ENCODE data around the gene SLC22A16. TPM values are rescaled to one million over a fixed set of nuclear protein-coding genes. Genes with fewer than 3 reads are reported as not detected.

Gene SLC22A16
- total RNA-seq, 1 experiment from 2014 or later: not detected

- intact Hi-C loops (cut with micrococcal nuclease; ENCODE audit: unreplicated experiment): no loop called here
- CTCF ChIA-PET: no interaction called here
- no peak overlapping the region for H3K27ac Mint-ChIP-seq (ENCODE audit: unreplicated experiment)
- no peaks in the 10 kb centered on the region for H3K4me1 Mint-ChIP-seq (ENCODE audit: low read depth, unreplicated experiment)
- no peak for DNase-seq
- H3K9me3 Mint-ChIP-seq (ENCODE audit: low read depth, unreplicated experiment): no peaks in the 10 kb centered on the region
- H3K27me3 Mint-ChIP-seq (ENCODE audit: unreplicated experiment): peaks cover 74% of the 10 kb centered on the region
- H3K4me3 Mint-ChIP-seq (ENCODE audit: low read depth, unreplicated experiment): no peak overlapping the region
- no TSS peak for BruUV-seq (replicated peaks)
- no peaks in the 10 kb centered on the region for H3K36me3 Mint-ChIP-seq (ENCODE audit: insufficient read depth, unreplicated experiment)
- TF ChIP-seq, protein P1, sequence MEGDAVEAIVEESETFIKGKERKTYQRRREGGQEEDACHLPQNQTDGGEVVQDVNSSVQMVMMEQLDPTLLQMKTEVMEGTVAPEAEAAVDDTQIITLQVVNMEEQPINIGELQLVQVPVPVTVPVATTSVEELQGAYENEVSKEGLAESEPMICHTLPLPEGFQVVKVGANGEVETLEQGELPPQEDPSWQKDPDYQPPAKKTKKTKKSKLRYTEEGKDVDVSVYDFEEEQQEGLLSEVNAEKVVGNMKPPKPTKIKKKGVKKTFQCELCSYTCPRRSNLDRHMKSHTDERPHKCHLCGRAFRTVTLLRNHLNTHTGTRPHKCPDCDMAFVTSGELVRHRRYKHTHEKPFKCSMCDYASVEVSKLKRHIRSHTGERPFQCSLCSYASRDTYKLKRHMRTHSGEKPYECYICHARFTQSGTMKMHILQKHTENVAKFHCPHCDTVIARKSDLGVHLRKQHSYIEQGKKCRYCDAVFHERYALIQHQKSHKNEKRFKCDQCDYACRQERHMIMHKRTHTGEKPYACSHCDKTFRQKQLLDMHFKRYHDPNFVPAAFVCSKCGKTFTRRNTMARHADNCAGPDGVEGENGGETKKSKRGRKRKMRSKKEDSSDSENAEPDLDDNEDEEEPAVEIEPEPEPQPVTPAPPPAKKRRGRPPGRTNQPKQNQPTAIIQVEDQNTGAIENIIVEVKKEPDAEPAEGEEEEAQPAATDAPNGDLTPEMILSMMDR (IDR thresholded peaks at IDR 0.05; ENCODE audit: unreplicated experiment): no peak
These were observed 50.6 kb downstream of the SLC22A16 start for GRCh38 chr6:110425816-110426215.

DNA sequence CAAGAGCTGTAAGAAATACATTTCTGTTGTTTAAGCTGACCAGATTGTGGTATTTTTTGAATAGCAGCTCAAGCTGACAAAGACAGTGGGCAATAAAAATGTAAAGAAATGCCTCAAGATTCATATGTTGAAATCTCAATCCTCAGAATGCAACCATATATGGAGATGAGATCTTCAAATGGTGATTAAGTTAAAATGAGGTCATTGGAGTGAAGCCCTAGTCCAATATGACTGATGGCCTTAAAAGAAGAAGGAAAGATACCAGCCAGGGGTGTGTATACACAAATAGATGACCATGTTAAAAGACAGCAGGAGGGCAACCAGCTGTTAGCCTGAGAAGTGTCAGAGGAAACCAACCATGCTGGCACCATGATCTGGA lies 54.0 kb downstream of the SLC22A16 start:
- TF ChIP-seq, protein P1 (IDR thresholded peaks at IDR 0.05; ENCODE audit: unreplicated experiment): no peak
- no peaks in the 10 kb centered on the region for H3K9me3 Mint-ChIP-seq (ENCODE audit: low read depth, unreplicated experiment)
- H3K4me3 Mint-ChIP-seq (ENCODE audit: low read depth, unreplicated experiment): no peak overlapping the region
- peaks cover 56% of the 10 kb centered on the region for H3K27me3 Mint-ChIP-seq (ENCODE audit: unreplicated experiment)
- H3K27ac Mint-ChIP-seq (ENCODE audit: unreplicated experiment): no peak overlapping the region
- intact Hi-C loops (cut with micrococcal nuclease; ENCODE audit: unreplicated experiment): no loop called here
- no peaks in the 10 kb centered on the region for H3K36me3 Mint-ChIP-seq (ENCODE audit: insufficient read depth, unreplicated experiment)
- DNase-seq: no peak
- CTCF ChIA-PET: interaction anchor here (0.5 kb wide), 1 partner anchor 321 kb away, joined by 8 read pairs; no protein-coding TSS in a partner anchor
- H3K4me1 Mint-ChIP-seq (ENCODE audit: low read depth, unreplicated experiment): no peaks in the 10 kb centered on the region
- no TSS peak for BruUV-seq (replicated peaks)

DNA sequence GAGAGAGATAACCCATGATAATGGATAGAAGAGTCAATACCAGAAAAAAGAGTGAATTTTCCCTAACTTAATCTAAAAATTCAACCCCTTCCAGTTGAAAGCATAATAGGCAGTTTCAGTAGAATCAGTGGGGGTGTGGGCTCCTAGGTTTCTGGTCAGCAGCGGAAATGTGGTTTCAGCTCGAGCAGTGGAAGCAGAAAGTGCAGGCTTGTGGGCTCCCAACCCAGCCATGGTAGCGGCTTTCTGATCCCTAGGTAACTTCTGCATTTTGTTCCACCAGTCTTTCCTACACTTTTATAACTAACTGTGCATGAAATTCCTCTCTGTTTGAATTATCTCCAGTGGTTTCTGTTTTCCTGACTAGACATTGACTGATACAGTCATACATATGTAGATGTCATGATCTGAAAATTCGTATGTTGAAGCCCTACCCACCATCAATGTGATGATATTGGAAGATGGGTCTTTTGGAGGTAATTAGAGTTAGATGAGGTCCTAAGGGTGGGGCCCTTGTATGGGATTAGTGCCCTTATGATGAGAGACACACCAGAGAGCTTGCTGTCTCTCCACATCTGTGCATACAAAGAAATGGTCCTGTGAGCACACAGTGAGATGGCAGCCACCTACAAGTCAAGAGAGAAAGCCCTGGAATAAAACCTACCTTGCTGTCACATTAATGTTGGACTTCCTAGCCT lies 54.5 kb downstream of the SLC22A16 start:
- Mint-ChIP-seq H3K9me3 (ENCODE audit: low read depth, unreplicated experiment) (no peaks in the 10 kb centered on the region), H3K27me3 (ENCODE audit: unreplicated experiment) (peaks cover 54% of the 10 kb centered on the region), H3K4me3 (ENCODE audit: low read depth, unreplicated experiment) (no peak overlapping the region), H3K36me3 (ENCODE audit: insufficient read depth, unreplicated experiment) (no peaks in the 10 kb centered on the region), H3K4me1 (ENCODE audit: low read depth, unreplicated experiment) (no peaks in the 10 kb centered on the region), H3K27ac (ENCODE audit: unreplicated experiment) (no peak overlapping the region)
- TF ChIP-seq, protein P1 (IDR thresholded peaks at IDR 0.05; ENCODE audit: unreplicated experiment): no peak
- intact Hi-C loops (cut with micrococcal nuclease; ENCODE audit: unreplicated experiment): no loop called here
- CTCF ChIA-PET: interaction anchor here (0.5 kb wide), 1 partner anchor 320 kb away, joined by 8 read pairs; no protein-coding TSS in a partner anchor
- BruUV-seq (replicated peaks): no TSS peak
- no peak for DNase-seq

DNA sequence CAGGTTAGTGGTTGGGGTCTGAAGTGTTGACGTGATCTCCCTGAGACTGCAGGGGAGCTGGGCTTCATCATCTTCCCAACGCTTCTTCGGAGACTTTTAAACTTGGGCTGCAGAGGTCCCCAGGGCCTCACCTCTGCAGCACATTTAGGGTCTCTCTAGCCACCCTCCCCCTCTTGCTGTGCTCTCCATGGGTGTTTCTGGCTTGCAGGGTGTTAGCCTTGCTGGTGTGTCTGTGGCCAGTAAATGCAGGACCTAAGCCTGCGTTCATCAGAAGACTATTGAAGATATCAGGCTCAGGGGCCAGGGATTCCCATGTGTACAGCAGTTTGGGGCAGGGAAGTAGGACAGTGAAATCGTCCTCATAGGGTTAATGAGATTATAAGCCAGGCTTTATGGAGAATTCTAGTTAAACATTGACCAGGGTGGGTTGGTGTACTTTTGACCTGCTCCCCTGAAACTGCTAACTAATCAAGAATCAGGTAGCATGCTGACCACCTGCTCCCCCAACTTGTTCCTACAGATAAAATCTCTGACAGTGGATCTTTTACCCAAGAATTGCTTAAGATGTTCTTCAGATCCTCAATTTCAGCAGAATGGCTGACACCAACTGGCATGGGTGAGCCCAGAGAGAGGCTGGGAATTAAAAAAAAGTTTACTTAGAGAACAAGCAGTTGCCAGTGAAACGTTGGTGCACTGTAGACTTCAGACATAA lies 57.2 kb downstream of the SLC22A16 start:
- intact Hi-C loops (cut with micrococcal nuclease; ENCODE audit: unreplicated experiment): no loop called here
- CTCF ChIA-PET: no interaction called here
- Mint-ChIP-seq H3K4me1 (ENCODE audit: low read depth, unreplicated experiment) (peaks cover 10% of the 10 kb centered on the region), H3K27ac (ENCODE audit: unreplicated experiment) (no peak overlapping the region), H3K4me3 (ENCODE audit: low read depth, unreplicated experiment) (no peak overlapping the region), H3K36me3 (ENCODE audit: insufficient read depth, unreplicated experiment) (peaks cover 8% of the 10 kb centered on the region), H3K9me3 (ENCODE audit: low read depth, unreplicated experiment) (no peaks in the 10 kb centered on the region), H3K27me3 (ENCODE audit: unreplicated experiment) (peaks cover 27% of the 10 kb centered on the region)
- TF ChIP-seq, protein P1 (IDR thresholded peaks at IDR 0.05; ENCODE audit: unreplicated experiment): no peak
- BruUV-seq (replicated peaks): no TSS peak
- no peak for DNase-seq
